Loucy (cell line): ENCODE measurements around the gene KNCN.

ENCODE experiments used
- H2AFZ ChIP-seq: fragments of 200-600 bp; sonication (generic); 2 replicates; pipeline ENCODE4 v1.6.0; 2016; ENCODE audit warnings: antibody characterized with exemption, mild to moderate bottlenecking, low read length, moderate library complexity
- H3F3A ChIP-seq: fragments of 200-600 bp; 2 replicates; pipeline ENCODE4 v1.6.0; 2016; ENCODE audit warnings: antibody characterized with exemption, low read depth, mild to moderate bottlenecking
- H3K27me3 ChIP-seq: fragments of 200-600 bp; sonication (generic); 2 replicates; pipeline ENCODE4 v1.6.1; 2014; ENCODE audit warnings: low read length, mild to moderate bottlenecking; ENCODE audit not compliant: insufficient read depth, poor library complexity, severe bottlenecking
- H3K36me3 ChIP-seq: fragments of 200-600 bp; sonication (generic); 2 replicates; pipeline ENCODE4 v1.6.1; 2016; ENCODE audit warnings: low read length; ENCODE audit not compliant: insufficient read depth
- H3K4me1 ChIP-seq: fragments of 200-600 bp; sonication (generic); 2 replicates; pipeline ENCODE4 v1.5.1; 2014; ENCODE audit warnings: low read length, mild to moderate bottlenecking; ENCODE audit not compliant: insufficient read depth, poor library complexity, severe bottlenecking
- H3K4me2 ChIP-seq: fragments of 200-600 bp; sonication (generic); 2 replicates; pipeline ENCODE4 v1.6.0; 2014; ENCODE audit warnings: antibody characterized with exemption, low read length, low read depth, mild to moderate bottlenecking; ENCODE audit not compliant: poor library complexity, severe bottlenecking
- H3K4me3 ChIP-seq: fragments of 200-600 bp; sonication (generic); 2 replicates; pipeline ENCODE4 v1.5.1; 2014; ENCODE audit warnings: low read length, mild to moderate bottlenecking, mixed read lengths; ENCODE audit not compliant: poor library complexity, severe bottlenecking
- H3K79me2 ChIP-seq: fragments of 200-600 bp; sonication (generic); 2 replicates; pipeline ENCODE4 v1.6.1; 2014; ENCODE audit warnings: low read length; ENCODE audit not compliant: insufficient read depth
- H3K9ac ChIP-seq: fragments of 200-600 bp; sonication (generic); 2 replicates; pipeline ENCODE4 v1.6.0; 2014; ENCODE audit warnings: mild to moderate bottlenecking, low read depth, low read length, moderate library complexity; ENCODE audit not compliant: poor library complexity, severe bottlenecking
- H3K9me2 ChIP-seq: fragments of 200-600 bp; sonication (generic); replicated peaks from 2 replicates; pipeline ENCODE4 v1.6.1; 2016; ENCODE audit warnings: low read depth, low read length, mixed read lengths
- H3K9me3 ChIP-seq: fragments of 200-600 bp; sonication (generic); 2 replicates; pipeline ENCODE4 v1.6.1; 2014; ENCODE audit warnings: mild to moderate bottlenecking, antibody characterized with exemption, low read length, low read depth; ENCODE audit not compliant: insufficient read depth
- H4K20me1 ChIP-seq: fragments of 200-600 bp; sonication (generic); 2 replicates; pipeline ENCODE4 v1.6.0; 2014; ENCODE audit warnings: antibody characterized with exemption, low read length, mild to moderate bottlenecking; ENCODE audit not compliant: insufficient read depth, poor library complexity, severe bottlenecking
- EZH2phosphoT487 ChIP-seq: fragments of 200-600 bp; IDR thresholded peaks from 2 replicates; pipeline ENCODE4 v1.6.1; 2018; ENCODE audit warnings: antibody characterized with exemption, mild to moderate bottlenecking, moderate library complexity, borderline replicate concordance
- TF ChIP-seq, protein P1 (sequence below): fragments of 200-600 bp; sonication (generic); conservative IDR thresholded peaks from 2 replicates; pipeline ENCODE4 v1.5.1; 2014; ENCODE audit warnings: mild to moderate bottlenecking, antibody characterized with exemption, low read length

The KNCN gene

DNA sequence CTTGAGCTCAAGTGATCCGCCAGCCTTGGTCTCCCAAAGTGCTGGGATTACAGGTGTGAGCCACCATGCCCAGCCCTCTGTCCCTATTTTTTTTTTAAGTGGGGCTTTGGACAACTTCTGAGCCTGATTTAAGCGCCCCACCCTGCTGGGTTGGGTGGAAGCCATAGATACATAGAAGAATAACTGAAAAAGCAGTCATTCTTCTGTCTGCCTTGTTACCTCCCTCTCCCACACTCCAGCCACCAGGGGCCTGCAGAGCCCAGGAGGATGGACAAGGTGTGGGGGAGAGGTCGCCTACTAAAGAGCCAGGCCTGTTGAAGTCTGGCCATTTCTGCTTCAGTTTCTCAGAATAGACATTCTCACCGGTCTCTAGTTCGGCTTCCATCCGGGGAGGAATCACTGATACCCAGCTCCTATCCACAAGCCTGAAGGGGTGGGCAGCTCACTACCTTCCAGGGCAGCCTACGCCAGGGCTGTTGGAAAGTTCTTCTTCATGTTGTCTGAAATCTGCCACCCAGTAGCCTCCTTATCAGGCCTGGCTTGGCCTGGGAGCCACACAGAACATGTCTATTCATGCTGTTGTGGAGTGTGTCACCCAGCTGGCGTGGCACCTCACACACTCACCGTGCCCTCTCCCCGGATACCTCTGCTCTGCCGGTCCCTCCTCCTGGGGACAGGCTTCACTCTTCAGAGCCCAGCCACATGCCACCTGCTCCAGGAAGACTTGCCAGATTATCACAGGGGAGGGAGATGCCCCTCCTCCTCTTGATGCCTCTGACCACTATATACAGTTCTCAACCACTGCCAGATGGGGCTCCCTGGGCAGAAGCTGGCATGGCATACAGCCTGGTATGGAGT lies 27.7 kb downstream of the KNCN start:
- H2AFZ ChIP-seq, result no peak overlapping the region
- H3K4me2 ChIP-seq, result no peak overlapping the region
- H4K20me1 ChIP-seq, result no peaks in the 10 kb centered on the region
- no peak overlapping the region for H3K9ac ChIP-seq
- no peaks in the 10 kb centered on the region for H3K4me1 ChIP-seq
- no peaks in the 10 kb centered on the region for H3K9me2 ChIP-seq
- no peaks in the 10 kb centered on the region for H3F3A ChIP-seq
- H3K36me3 ChIP-seq, result no peaks in the 10 kb centered on the region
- TF ChIP-seq, protein P1, sequence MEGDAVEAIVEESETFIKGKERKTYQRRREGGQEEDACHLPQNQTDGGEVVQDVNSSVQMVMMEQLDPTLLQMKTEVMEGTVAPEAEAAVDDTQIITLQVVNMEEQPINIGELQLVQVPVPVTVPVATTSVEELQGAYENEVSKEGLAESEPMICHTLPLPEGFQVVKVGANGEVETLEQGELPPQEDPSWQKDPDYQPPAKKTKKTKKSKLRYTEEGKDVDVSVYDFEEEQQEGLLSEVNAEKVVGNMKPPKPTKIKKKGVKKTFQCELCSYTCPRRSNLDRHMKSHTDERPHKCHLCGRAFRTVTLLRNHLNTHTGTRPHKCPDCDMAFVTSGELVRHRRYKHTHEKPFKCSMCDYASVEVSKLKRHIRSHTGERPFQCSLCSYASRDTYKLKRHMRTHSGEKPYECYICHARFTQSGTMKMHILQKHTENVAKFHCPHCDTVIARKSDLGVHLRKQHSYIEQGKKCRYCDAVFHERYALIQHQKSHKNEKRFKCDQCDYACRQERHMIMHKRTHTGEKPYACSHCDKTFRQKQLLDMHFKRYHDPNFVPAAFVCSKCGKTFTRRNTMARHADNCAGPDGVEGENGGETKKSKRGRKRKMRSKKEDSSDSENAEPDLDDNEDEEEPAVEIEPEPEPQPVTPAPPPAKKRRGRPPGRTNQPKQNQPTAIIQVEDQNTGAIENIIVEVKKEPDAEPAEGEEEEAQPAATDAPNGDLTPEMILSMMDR, result no peak
- no peak for TF ChIP-seq EZH2phosphoT487
- H3K79me2 ChIP-seq, result no peaks in the 10 kb centered on the region
- no peaks in the 10 kb centered on the region for H3K27me3 ChIP-seq
- no peaks in the 10 kb centered on the region for H3K9me3 ChIP-seq
- H3K4me3 ChIP-seq, result no peak overlapping the region

DNA sequence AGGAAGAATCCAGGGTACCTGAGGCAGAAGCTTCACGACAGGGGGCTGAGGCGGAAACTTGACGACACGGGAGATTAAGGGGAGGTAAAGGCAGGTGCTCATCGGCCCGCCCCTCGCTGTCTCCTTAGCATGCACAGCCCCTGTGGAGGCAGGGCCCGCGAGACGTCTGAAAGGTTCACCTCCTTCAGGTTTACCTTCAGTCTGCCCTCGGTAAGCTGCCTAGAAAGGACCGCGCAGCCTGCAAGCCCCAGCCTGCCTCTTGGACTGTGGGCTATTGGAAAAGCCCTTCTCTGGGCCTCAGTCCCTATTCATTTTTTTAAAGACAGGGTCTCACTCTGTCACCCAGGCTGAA lies 28.5 kb downstream of the KNCN start:
- Histone ChIP-seq H2AFZ (no peak overlapping the region), H3K27me3 (no peaks in the 10 kb centered on the region), H3F3A (no peaks in the 10 kb centered on the region), H3K9me3 (no peaks in the 10 kb centered on the region), H4K20me1 (no peaks in the 10 kb centered on the region), H3K4me2 (no peak overlapping the region), H3K9me2 (no peaks in the 10 kb centered on the region), H3K9ac (no peak overlapping the region), H3K36me3 (no peaks in the 10 kb centered on the region), H3K4me1 (no peaks in the 10 kb centered on the region), H3K79me2 (no peaks in the 10 kb centered on the region), H3K4me3 (no peak overlapping the region)
- TF ChIP-seq, protein P1, result no peak

DNA sequence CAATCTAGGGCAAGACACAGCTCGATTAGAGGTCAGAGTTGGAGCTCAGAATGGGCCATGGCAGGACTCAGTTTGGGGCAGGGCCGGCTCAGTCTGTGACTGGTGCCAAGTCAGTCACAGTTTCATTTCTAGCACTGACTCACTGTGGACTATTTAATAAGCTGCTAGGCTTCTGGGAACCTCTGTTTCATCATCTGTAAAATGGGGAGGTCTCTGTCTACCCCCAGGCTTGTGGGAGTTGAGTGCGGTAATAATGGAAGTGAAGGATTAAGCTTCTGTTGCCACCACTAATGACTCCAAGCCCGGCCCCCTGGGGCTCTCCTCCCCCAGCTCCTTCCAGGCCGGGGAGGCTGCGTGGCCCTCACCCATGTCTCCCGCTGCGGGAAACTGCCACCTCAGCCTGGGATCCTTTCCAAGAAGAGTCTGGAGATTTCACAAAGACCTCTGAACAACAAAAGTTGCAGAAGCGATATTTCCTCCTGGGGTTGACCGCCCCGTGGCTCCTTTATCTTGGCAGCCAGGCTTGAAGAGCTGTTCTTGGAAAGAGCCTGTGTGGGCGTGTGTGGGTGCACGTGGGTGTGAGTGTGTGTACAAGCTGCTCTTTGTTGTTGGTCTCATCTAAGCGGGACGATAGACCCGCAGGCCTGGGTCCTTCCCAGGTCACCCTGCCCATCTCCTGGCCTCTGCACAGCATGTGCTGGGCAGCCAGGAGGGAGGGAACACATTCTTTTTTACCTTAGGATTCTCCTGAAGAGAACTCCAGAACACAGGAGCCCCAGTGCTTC lies 29.1 kb downstream of the KNCN start:
- H3K9ac ChIP-seq, result no peak overlapping the region
- no peaks in the 10 kb centered on the region for H3K27me3 ChIP-seq
- H3K79me2 ChIP-seq, result no peaks in the 10 kb centered on the region
- no peaks in the 10 kb centered on the region for H3F3A ChIP-seq
- H3K9me3 ChIP-seq, result no peaks in the 10 kb centered on the region
- TF ChIP-seq EZH2phosphoT487, result no peak
- TF ChIP-seq, protein P1, result no peak
- no peak overlapping the region for H2AFZ ChIP-seq
- no peaks in the 10 kb centered on the region for H3K9me2 ChIP-seq
- no peak overlapping the region for H3K4me2 ChIP-seq
- no peaks in the 10 kb centered on the region for H3K4me1 ChIP-seq
- no peaks in the 10 kb centered on the region for H3K36me3 ChIP-seq
- no peaks in the 10 kb centered on the region for H4K20me1 ChIP-seq
- no peak overlapping the region for H3K4me3 ChIP-seq
